HEK293 (cell line): Measurements from ENCODE around the gene PRPF19.

Experiments
- HOXD13 ChIP-seq: sonication (generic); formaldehyde crosslinking; IDR thresholded peaks from 2 replicates; pipeline ENCODE4 v1.8.0; 2022; ENCODE audit warnings: missing genetic modification reagents, borderline replicate concordance
- MZF1 ChIP-seq: fragments of 450-650 bp; formaldehyde crosslinking; IDR thresholded peaks from 2 replicates; pipeline ENCODE4 v1.5.1; 2017; ENCODE audit warnings: missing biosample characterization, missing genetic modification characterization, borderline replicate concordance
- ZBTB7A ChIP-seq: fragments of 450-650 bp; formaldehyde crosslinking; IDR thresholded peaks from 2 replicates; pipeline ENCODE4 v1.5.1; 2016; ENCODE audit warnings: low read depth, missing biosample characterization, missing genetic modification characterization
- ZNF184 ChIP-seq: fragments of 450-650 bp; IDR thresholded peaks from 2 replicates; pipeline ENCODE4 v1.5.1; 2018; ENCODE audit warnings: missing biosample characterization, mild to moderate bottlenecking, missing genetic modification characterization
- ZNF350 ChIP-seq: fragments of 450-650 bp; formaldehyde crosslinking; IDR thresholded peaks from 2 replicates; pipeline ENCODE4 v1.5.0; 2017; ENCODE audit warnings: missing biosample characterization, mild to moderate bottlenecking, missing genetic modification characterization
- ZNF747 ChIP-seq: fragments of 450-650 bp; formaldehyde crosslinking; IDR thresholded peaks from 2 replicates; pipeline ENCODE4 v1.5.1; 2016; ENCODE audit warnings: missing biosample characterization, missing genetic modification characterization
- ZNF76 ChIP-seq: fragments of 450-650 bp; formaldehyde crosslinking; IDR thresholded peaks from 2 replicates; pipeline ENCODE4; 2016; ENCODE audit warnings: low read depth, missing biosample characterization, missing genetic modification characterization, borderline replicate concordance
- TF ChIP-seq, protein P1 (sequence below): fragments of 450-650 bp; formaldehyde crosslinking; IDR thresholded peaks from 2 replicates; pipeline ENCODE4 v1.5.1; 2017; ENCODE audit warnings: missing biosample characterization, mild to moderate bottlenecking, missing genetic modification characterization, moderate library complexity
- TF ChIP-seq, protein P2 (sequence below): fragments of 450-650 bp; formaldehyde crosslinking; IDR thresholded peaks from 2 replicates; pipeline ENCODE4 v1.5.1; 2016; ENCODE audit warnings: missing biosample characterization, missing genetic modification characterization

DNA sequence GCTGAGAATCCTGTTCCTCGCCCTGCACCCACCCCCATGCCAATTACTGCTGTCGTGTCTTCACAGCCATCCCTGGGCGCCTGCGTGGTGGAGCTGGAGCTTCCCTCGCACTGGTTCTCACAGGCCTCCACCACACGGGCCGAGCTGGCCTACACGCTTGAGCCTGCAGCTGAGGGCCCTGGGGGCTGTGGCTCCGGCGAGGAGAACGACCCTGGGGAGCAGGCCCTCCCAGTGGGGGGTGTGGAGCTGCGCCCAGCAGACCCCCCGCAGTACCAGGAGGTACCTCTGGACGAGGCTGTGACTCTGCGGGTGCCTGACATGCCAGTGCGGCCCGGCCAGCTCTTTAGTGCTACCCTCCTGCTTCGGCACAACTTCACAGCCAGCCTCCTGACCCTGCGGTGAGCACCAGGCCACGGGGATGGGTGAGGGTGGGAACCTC, 22.2 kb upstream of the PRPF19 start:
- TF ChIP-seq, protein P1, sequence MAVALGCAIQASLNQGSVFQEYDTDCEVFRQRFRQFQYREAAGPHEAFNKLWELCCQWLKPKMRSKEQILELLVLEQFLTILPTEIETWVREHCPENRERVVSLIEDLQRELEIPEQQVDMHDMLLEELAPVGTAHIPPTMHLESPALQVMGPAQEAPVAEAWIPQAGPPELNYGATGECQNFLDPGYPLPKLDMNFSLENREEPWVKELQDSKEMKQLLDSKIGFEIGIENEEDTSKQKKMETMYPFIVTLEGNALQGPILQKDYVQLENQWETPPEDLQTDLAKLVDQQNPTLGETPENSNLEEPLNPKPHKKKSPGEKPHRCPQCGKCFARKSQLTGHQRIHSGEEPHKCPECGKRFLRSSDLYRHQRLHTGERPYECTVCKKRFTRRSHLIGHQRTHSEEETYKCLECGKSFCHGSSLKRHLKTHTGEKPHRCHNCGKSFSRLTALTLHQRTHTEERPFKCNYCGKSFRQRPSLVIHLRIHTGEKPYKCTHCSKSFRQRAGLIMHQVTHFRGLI, result no peak
- TF ChIP-seq MZF1 (tag by site-specific recombination) (no peak), ZNF747 (tag by site-specific recombination) (no peak), ZNF76 (no peak), ZNF184 (tag by site-specific recombination) (no peak), ZBTB7A (tag by site-specific recombination) (no peak), ZNF350 (tag by site-specific recombination) (no peak), HOXD13 (CRISPR knock-in tag) (no peak)
- TF ChIP-seq, protein P2, sequence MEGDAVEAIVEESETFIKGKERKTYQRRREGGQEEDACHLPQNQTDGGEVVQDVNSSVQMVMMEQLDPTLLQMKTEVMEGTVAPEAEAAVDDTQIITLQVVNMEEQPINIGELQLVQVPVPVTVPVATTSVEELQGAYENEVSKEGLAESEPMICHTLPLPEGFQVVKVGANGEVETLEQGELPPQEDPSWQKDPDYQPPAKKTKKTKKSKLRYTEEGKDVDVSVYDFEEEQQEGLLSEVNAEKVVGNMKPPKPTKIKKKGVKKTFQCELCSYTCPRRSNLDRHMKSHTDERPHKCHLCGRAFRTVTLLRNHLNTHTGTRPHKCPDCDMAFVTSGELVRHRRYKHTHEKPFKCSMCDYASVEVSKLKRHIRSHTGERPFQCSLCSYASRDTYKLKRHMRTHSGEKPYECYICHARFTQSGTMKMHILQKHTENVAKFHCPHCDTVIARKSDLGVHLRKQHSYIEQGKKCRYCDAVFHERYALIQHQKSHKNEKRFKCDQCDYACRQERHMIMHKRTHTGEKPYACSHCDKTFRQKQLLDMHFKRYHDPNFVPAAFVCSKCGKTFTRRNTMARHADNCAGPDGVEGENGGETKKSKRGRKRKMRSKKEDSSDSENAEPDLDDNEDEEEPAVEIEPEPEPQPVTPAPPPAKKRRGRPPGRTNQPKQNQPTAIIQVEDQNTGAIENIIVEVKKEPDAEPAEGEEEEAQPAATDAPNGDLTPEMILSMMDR (tag by site-specific recombination), result no peak
